ENCODE data around the gene ENTREP3.

DNA sequence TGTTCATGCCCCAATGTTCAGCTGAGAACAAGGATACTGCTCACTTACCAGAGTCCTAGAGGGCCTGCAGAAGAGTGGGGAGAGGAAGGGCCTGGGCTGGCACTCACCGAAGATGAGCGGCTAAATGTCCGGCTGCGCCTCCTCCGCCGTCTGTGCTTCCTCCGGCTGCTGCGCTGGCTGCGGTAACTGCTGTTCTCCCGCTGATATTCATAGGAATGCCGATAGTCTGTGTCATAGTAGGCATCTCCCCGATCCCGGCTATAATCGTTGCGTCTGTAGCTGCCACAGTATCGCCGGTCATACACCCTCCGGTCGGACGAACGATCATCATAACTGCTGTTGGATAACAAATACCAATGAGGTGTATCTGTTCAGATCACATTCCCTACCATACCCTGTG lies 14.1 kb upstream of the ENTREP3 start:
- TF ChIP-seq, protein P1, sequence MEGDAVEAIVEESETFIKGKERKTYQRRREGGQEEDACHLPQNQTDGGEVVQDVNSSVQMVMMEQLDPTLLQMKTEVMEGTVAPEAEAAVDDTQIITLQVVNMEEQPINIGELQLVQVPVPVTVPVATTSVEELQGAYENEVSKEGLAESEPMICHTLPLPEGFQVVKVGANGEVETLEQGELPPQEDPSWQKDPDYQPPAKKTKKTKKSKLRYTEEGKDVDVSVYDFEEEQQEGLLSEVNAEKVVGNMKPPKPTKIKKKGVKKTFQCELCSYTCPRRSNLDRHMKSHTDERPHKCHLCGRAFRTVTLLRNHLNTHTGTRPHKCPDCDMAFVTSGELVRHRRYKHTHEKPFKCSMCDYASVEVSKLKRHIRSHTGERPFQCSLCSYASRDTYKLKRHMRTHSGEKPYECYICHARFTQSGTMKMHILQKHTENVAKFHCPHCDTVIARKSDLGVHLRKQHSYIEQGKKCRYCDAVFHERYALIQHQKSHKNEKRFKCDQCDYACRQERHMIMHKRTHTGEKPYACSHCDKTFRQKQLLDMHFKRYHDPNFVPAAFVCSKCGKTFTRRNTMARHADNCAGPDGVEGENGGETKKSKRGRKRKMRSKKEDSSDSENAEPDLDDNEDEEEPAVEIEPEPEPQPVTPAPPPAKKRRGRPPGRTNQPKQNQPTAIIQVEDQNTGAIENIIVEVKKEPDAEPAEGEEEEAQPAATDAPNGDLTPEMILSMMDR (IDR thresholded peaks at IDR 0.05; ENCODE audit: low read depth, low read length, poor library complexity, severe bottlenecking): no peak
- no peak for TF ChIP-seq EZH2phosphoT487 (IDR thresholded peaks at IDR 0.05; ENCODE audit: borderline replicate concordance, low read length)

Measured in DOHH2 (cell line).